Omental fat pad (tissue), 4 donors: ENCODE results near the gene C13orf46. TPM values are rescaled to one million over a fixed set of nuclear protein-coding genes. Genes with fewer than 3 reads are reported as not detected.

ENCODE experiments used
- ATAC-seq: fragments of 150-250 bp; one replicate; pipeline ENCODE4 v1.9.1; 2016; ENCODE audit warnings: mild to moderate bottlenecking, moderate library complexity; ENCODE audit not compliant: low FRiP score
- DNase-seq: peaks from one replicate; pipeline ENCODE4 v3.0.0-alpha.2; 2019; ENCODE audit warnings: low spot score
- CTCF ChIP-seq, 3 donors: fragments of 450-650 bp; IDR thresholded peaks; one replicate each; pipeline ENCODE4 v1.5.1; 2016 to 2017; ENCODE audit warnings: antibody characterized with exemption in 3 of 3, mild to moderate bottlenecking in 3 of 3, moderate library complexity in 2 of 3
- total RNA-seq, 4 donors: library from RNA; depleted of rRNA; stranded (reverse); fragments of >200 nt; gene quantifications; one replicate each; pipeline ENCODE4 v1.1.0, GENCODE V29; 2016

Gene C13orf46
- total RNA-seq, 4 donors from 2014 or later = 0.13 to 6.9 (median 1.6) TPM

GRCh38 chr13:113942591-113943103 is 31.2 kb downstream of the C13orf46 start:
- DNase-seq (no peak), ATAC-seq (no peak)
- TF ChIP-seq CTCF (IDR thresholded peaks at IDR 0.05) = no peak

GRCh38 chr13:113941571-113942191 is 32.2 kb downstream of the C13orf46 start:
- no peak for DNase-seq
- no peak for ATAC-seq
- no peak for TF ChIP-seq CTCF (IDR thresholded peaks at IDR 0.05)

GRCh38 chr13:113939944-113940297 is 34.0 kb downstream of the C13orf46 start:
- ATAC-seq = no peak
- DNase-seq = no peak
- no peak for TF ChIP-seq CTCF (IDR thresholded peaks at IDR 0.05)

GRCh38 chr13:113939129-113939943 is 34.5 kb downstream of the C13orf46 start:
- no peak for TF ChIP-seq CTCF (IDR thresholded peaks at IDR 0.05)
- ATAC-seq = no peak
- DNase-seq = no peak

GRCh38 chr13:113938716-113939115 is 35.2 kb downstream of the C13orf46 start:
- no peak for TF ChIP-seq CTCF (IDR thresholded peaks at IDR 0.05)
- DNase-seq (no peak), ATAC-seq (no peak)

GRCh38 chr13:113938246-113938645 is 35.6 kb downstream of the C13orf46 start:
- DNase-seq = no peak
- no peak for TF ChIP-seq CTCF (IDR thresholded peaks at IDR 0.05)
- ATAC-seq = no peak
